ENCODE data around the gene MAP7. TPM values are rescaled to one million over a fixed set of nuclear protein-coding genes. Genes with fewer than 3 reads are reported as not detected.

Gene MAP7
- total RNA-seq, 1 experiment from 2014 or later, result not detected

- in situ Hi-C loops (cut with HindIII; ENCODE audit: low sequenced_read_pairs), result no loop called here
- no peak for DNase-seq (ENCODE audit: low spot score)
Observed at GRCh38 chr6:136371959-136372358, 178.3 kb downstream of the MAP7 start.

GRCh38 chr6:136370988-136371728 lies 179.1 kb downstream of the MAP7 start:
- in situ Hi-C loops (cut with HindIII; ENCODE audit: low sequenced_read_pairs), result no loop called here
- DNase-seq (ENCODE audit: low spot score), result no peak

GRCh38 chr6:136365776-136366354 lies 184.4 kb downstream of the MAP7 start:
- in situ Hi-C loops (cut with HindIII; ENCODE audit: low sequenced_read_pairs), result no loop called here
- peak; percentile 81 for DNase-seq (ENCODE audit: low spot score)

- no peak for DNase-seq (ENCODE audit: low spot score)
- in situ Hi-C loops (cut with HindIII; ENCODE audit: low sequenced_read_pairs), result no loop called here
Observed at GRCh38 chr6:136362421-136363356, 187.5 kb downstream of the MAP7 start.

- in situ Hi-C loops (cut with HindIII; ENCODE audit: low sequenced_read_pairs), result no loop called here
Observed at GRCh38 chr6:136361787-136362186, 188.4 kb downstream of the MAP7 start.

GRCh38 chr6:136360783-136361182 lies 189.4 kb downstream of the MAP7 start:
- no peak for DNase-seq (ENCODE audit: low spot score)
- in situ Hi-C loops (cut with HindIII; ENCODE audit: low sequenced_read_pairs), result no loop called here

More at GRCh38 chr6:136361787-136362186, 188.4 kb downstream of the MAP7 start:
- no peak for DNase-seq (ENCODE audit: low spot score)

DNA sequence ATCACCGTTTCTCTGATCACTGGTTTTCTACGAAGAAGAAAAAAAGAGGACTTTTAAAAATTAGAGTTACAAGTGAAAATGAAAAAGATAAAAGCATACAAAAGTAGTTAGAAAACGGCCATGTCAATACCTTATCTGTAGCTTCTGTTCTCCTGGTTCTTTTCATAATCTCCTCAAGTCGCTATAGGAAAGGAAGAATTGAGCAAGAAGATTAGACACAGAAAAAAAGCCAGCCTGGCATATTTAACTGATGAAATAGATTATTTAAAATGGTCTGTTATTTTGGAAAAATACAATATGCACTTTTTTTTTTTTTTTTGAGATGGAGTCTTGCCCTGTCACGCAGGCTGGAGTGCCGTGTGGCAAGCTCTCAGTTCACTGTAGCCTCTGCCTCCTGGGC lies 190.4 kb downstream of the MAP7 start:
- DNase-seq (ENCODE audit: low spot score), result no peak
- in situ Hi-C loops (cut with HindIII; ENCODE audit: low sequenced_read_pairs), result no loop called here

DNA sequence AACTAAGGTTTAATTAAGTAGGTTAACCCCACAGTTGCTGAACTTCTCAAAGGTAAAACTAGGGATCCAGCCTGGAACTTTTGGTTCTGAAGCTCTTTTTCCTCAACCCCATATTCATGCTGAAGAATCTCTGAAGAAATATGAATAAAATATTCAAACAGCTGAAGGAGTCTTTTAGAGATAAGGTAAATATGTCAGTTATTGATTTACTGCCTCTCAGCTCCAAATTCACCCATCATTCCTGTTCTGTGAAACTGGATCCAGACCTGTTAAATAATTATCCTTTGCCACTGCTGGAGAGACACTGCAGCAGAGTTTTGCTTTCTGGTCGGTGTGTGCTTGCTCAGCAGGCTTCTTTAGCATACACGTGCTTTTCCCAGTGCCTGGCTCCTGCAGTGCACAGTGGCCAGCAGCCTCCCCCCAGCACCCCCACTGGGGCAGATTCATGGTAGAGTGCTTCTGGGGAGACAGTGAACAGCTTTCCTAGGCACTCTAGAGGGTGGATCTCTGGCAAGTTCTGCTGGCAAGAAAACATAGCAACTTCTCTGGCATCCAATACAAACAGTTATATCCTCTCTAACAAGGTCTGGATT lies 198.6 kb downstream of the MAP7 start:
- DNase-seq (ENCODE audit: low spot score), result no peak
- in situ Hi-C loops (cut with HindIII; ENCODE audit: low sequenced_read_pairs), result no loop called here

DNA sequence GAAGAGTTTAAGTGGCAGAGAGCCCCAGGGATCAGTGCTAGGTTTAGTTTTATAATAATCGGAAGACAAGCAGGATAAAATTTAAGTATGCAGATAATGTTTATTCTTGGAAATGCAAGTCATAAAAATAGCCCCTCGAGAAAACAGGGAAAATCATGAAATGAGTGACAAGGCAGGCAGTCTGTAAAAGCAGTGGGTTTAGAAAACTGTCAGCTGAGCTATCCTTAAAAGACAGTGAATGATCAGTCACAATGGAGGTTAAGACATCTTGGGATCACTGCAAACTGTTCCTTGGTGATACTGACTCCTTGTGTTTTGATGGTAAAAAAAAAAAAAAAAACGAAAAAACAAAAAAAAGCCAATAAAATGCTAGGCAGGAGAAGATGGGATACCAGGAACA lies 199.3 kb downstream of the MAP7 start:
- no peak for DNase-seq (ENCODE audit: low spot score)
- in situ Hi-C loops (cut with HindIII; ENCODE audit: low sequenced_read_pairs), result no loop called here

- no peak for DNase-seq (ENCODE audit: low spot score)
- in situ Hi-C loops (cut with HindIII; ENCODE audit: low sequenced_read_pairs), result no loop called here
Observed at GRCh38 chr6:136347847-136348246, 202.4 kb downstream of the MAP7 start.

DNA sequence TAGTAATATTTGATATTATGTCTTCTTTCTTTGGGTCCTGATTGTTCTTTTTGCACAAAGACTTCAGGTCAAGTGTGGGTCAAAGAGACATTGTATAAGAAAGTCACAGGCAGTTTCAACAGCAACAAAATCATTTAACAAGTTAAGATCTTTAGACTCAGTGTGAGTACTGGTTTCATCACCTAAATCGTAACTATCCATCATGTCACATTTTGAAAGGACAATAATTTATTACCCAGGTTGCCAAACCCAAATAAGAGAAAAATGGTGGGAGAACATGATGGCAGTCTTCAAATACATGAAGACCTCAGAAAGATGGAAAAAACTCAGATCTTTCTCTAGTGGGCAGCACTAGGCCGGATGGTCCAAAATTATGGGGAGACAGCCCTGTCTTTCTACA lies 205.1 kb downstream of the MAP7 start:
- in situ Hi-C loops (cut with HindIII; ENCODE audit: low sequenced_read_pairs), result no loop called here
- no peak for DNase-seq (ENCODE audit: low spot score)

- DNase-seq (ENCODE audit: low spot score), result no peak
- in situ Hi-C loops (cut with HindIII; ENCODE audit: low sequenced_read_pairs), result no loop called here
Observed at GRCh38 chr6:136344420-136344819, 205.8 kb downstream of the MAP7 start.

GRCh38 chr6:136343700-136344099 lies 206.5 kb downstream of the MAP7 start:
- no peak for DNase-seq (ENCODE audit: low spot score)
- in situ Hi-C loops (cut with HindIII; ENCODE audit: low sequenced_read_pairs), result no loop called here

DNA sequence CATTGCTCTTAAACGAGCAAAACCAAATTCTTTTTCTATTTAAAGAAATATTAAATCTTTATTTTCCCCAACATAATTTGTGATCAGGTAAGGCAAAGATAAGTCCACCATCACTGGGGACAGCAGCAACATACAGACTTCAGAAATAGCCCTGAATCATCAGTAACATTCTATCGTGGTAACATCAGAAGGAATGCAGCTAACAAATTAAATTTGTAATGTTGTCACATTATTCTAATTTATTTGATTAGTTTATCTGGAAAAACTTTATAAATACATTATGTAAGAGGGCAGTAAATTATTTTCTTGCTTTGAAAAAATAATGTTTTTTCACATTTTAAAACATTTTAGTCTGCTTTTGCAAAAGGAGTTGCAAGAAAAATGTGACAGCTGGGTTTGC lies 206.9 kb downstream of the MAP7 start:
- in situ Hi-C loops (cut with HindIII; ENCODE audit: low sequenced_read_pairs), result no loop called here
- no peak for DNase-seq (ENCODE audit: low spot score)

DNA sequence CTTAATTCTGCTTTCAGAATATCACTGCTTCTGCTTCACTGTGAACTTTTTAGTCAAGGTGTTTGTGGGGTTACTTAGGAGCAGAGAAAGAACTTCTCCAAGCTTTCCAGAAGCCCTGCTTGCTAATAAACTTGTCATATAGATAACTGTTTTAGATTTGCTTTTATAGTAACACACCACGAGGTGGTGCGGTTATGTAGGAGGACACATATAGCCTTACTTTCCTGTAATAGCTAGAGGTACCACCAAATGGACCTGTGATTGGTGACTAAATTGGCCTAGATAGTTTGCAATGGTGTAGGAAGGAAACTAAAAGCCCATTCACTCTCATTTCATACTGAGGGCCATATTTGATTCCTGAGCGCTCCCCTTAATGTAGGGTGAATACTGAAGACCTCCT lies 208.3 kb downstream of the MAP7 start:
- DNase-seq (ENCODE audit: low spot score), result no peak
- in situ Hi-C loops (cut with HindIII; ENCODE audit: low sequenced_read_pairs), result no loop called here

- in situ Hi-C loops (cut with HindIII; ENCODE audit: low sequenced_read_pairs), result no loop called here
- DNase-seq (ENCODE audit: low spot score), result no peak
Observed at GRCh38 chr6:136341367-136341766, 208.9 kb downstream of the MAP7 start.

DNA sequence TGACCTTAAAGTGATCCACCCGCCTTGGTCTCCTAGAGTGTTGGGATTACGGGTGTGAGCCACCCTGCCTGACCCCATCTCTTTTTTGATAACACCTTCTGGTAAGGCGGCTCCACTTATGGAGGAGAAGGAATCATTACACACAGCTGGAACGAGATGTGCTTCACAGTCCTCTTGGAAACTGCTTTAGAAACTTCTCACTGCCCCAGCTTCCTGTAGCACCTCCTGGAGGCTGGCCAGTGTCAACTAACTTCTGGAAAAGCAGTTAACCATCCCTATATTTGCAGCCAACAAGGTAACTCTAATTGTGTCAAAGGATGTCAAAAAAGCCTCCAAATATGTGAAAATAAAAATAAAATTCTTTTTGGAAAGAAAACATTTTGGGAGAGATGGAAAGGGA lies 211.7 kb downstream of the MAP7 start:
- no peak for DNase-seq (ENCODE audit: low spot score)
- in situ Hi-C loops (cut with HindIII; ENCODE audit: low sequenced_read_pairs), result no loop called here

DNA sequence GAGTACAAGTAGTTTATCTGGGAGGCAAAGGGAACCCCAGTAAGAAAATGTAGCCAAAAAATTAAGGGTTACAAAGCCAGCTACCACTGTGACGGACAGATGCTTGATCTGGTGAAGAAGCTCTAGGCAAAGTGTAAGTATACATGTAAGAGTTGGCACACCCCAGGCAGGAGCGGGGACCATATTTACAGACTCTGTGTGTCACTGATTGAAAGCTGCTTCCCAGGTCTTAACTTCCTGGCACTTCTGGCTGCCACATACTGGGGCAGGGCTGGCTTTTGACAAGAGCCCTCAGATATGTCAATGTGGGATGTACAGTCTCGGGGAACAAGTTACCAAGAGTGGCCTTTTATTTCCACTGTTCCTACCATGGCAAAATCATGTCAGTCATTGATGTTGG lies 212.6 kb downstream of the MAP7 start:
- no peak for DNase-seq (ENCODE audit: low spot score)
- in situ Hi-C loops (cut with HindIII; ENCODE audit: low sequenced_read_pairs), result no loop called here

DNA sequence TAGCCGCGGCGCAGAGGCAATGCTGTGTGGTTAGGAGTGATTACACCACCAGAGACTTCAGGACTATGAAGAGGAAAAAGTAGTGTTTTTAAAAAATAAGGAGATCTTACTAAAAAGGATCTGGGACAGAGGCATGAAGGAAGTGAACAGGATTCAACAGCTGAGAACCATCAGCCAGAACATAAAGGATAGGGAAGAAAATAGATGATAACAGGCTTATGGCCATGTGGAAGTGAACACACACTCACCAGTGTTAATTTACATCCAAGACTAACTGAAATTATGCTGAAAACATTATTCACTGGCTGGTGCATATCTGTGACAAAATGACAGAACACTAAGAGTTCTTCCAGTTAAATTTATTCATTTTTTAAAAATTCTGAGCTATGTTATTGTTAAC lies 213.1 kb downstream of the MAP7 start:
- in situ Hi-C loops (cut with HindIII; ENCODE audit: low sequenced_read_pairs), result no loop called here
- no peak for DNase-seq (ENCODE audit: low spot score)
